Ureter (tissue), 1 donor: Measurements from ENCODE around the gene ZCWPW2. TPM values are rescaled to one million over a fixed set of nuclear protein-coding genes. Genes with fewer than 3 reads are reported as not detected.

ENCODE experiments used
- DNase-seq: peaks from one replicate; pipeline ENCODE4 v3.0.0-alpha.2; 2020; ENCODE audit warnings: low spot score
- total RNA-seq: library from RNA; stranded (reverse); gene quantifications from one replicate; pipeline ENCODE4 v1.2.4, GENCODE V29; 2023
- donor health status: DM: yes; HTN: yes; CAD: no.

Gene ZCWPW2
- total RNA-seq, 1 donor from 2014 or later, result 1.7 TPM

- no peak for DNase-seq
Observed at GRCh38 chr3:28376424-28376823, 27.9 kb downstream of the ZCWPW2 start.

GRCh38 chr3:28386049-28386448 is 37.5 kb downstream of the ZCWPW2 start:
- no peak for DNase-seq

GRCh38 chr3:28388978-28389377 is 40.5 kb downstream of the ZCWPW2 start:
- no peak for DNase-seq

- DNase-seq, result no peak
Observed at GRCh38 chr3:28399206-28399605, 50.7 kb downstream of the ZCWPW2 start.

- no peak for DNase-seq
Observed at GRCh38 chr3:28406241-28406640, 57.7 kb downstream of the ZCWPW2 start.

GRCh38 chr3:28449398-28449797 is 100.9 kb downstream of the ZCWPW2 start:
- no peak for DNase-seq

GRCh38 chr3:28462866-28463265 is 114.3 kb downstream of the ZCWPW2 start:
- no peak for DNase-seq

- DNase-seq, result no peak
Observed at GRCh38 chr3:28467414-28467813, 118.9 kb downstream of the ZCWPW2 start.

GRCh38 chr3:28476194-28476593 is 127.7 kb downstream of the ZCWPW2 start:
- DNase-seq, result no peak

GRCh38 chr3:28476764-28477163 is 128.2 kb downstream of the ZCWPW2 start:
- DNase-seq, result no peak

- no peak for DNase-seq
Observed at GRCh38 chr3:28485164-28485563, 136.6 kb downstream of the ZCWPW2 start.

GRCh38 chr3:28495301-28495700 is 146.8 kb downstream of the ZCWPW2 start:
- no peak for DNase-seq

- DNase-seq, result no peak
Observed at GRCh38 chr3:28502397-28502937, 153.9 kb downstream of the ZCWPW2 start.

GRCh38 chr3:28504976-28505375 is 156.5 kb downstream of the ZCWPW2 start:
- DNase-seq, result no peak

- no peak for DNase-seq
Observed at GRCh38 chr3:28521663-28522062, 173.1 kb downstream of the ZCWPW2 start.

- DNase-seq, result no peak
Observed at GRCh38 chr3:28542351-28542750, 193.8 kb downstream of the ZCWPW2 start.

GRCh38 chr3:28544236-28544635 is 195.7 kb downstream of the ZCWPW2 start:
- no peak for DNase-seq

- DNase-seq, result no peak
Observed at GRCh38 chr3:28544831-28545230, 196.3 kb downstream of the ZCWPW2 start.

- no peak for DNase-seq
Observed at GRCh38 chr3:28547677-28548076, 199.2 kb downstream of the ZCWPW2 start.

GRCh38 chr3:28553175-28553574 is 204.7 kb downstream of the ZCWPW2 start:
- DNase-seq, result no peak

- no peak for DNase-seq
Observed at GRCh38 chr3:28556195-28556594, 207.7 kb downstream of the ZCWPW2 start.

GRCh38 chr3:28564211-28564610 is 215.7 kb downstream of the ZCWPW2 start:
- no peak for DNase-seq

GRCh38 chr3:28569357-28569756 is 220.8 kb downstream of the ZCWPW2 start:
- DNase-seq, result no peak

- no peak for DNase-seq
Observed at GRCh38 chr3:28574036-28574435, 225.5 kb downstream of the ZCWPW2 start.
